ENCODE data around the gene MPPED1.
A peak's percentile ranks its signal among the peaks of the same experiment; 100 is the strongest.

The MPPED1 gene

DNA sequence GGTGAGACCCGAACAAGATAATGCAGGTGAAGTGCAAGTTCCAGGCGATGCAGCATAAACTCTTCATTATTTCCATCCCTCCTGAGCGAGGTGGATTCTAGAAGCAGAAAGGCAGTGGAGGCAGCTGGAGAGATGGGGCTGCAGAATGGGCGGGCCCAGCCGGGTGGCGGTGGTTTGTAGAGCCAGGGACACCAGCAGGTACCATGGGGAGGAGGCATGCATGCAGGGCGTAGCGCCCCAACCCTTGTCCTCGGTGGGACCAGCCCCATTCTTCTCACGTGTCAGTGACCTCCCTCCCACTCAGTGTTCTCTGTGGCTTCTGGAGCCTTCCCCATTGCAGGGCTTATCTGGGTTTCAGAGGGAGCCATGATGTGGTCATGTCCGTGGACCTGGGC, 38.0 kb downstream of the MPPED1 start:
- DNase-seq, result no peak

DNA sequence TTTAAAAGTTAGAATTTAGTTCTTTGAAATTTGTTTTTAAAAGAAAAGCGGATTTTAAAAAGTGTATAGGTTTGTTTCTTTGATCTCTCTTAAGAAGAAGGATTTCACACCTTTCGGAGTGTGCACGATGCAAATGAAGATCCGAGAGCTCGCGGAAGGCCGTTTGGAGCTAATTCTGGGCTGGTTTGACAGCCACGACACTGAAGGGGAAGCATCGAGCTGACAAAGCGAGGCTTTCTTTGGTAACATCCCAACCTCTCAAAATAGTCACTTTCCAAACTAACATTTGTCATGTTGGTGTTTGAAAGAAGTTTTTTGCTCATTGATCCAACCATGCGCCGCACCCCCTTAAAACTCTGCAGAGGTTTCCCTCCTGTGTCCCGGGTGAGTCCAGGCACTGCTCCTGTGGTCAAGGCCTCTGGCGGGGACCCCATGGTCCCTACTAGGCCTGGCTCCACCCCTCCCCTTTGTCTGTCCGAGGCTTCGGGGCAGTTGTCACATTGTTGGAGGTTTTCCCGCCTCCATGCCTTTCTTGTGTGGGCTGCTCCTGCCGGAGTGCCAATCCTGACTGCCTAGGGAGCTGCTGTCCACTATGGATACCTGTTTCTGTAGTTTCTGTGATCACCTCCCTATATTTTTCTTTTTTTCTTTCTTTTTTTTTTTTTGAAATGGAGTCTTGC, 39.7 kb downstream of the MPPED1 start:
- no peak for DNase-seq

DNA sequence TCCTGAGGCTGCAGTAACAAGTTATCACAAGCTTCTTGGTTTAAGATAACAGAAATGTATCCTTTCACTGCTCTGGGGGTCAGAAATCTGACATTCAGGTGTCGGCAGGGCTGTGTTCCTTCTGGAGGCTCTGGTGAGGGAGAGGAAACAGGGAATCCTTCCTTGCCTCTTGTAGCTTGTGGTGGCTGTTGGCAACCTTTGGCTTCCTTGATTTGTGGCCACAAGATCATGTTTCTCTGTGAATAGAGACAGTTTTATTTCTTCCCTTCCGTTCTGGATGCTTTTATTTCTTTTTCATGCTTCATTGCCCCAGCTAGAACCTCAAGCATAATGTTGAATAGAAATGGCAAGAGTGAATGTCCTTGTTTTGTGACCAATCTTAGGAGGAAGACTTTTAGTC, 44.0 kb downstream of the MPPED1 start:
- no peak for DNase-seq

DNA sequence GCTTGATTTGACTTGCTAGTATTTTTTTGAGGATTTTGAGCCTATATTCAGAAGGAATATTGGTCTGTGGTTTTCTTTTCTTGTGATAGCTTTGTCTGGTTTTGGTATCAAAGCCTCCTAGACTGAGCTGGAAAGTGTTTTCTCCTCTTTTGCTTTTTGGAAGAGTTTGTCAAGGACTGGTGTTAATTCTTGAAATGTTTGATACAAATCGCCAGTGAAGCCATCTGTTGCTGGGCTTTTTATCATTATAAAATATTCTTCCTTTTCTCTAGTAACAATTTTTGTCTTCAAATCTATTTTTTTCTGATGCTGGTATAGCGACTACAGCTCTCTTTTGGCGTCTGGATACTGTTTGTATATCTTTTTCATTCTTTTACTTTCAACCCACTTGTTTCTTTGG, 45.2 kb downstream of the MPPED1 start:
- DNase-seq, result no peak

DNA sequence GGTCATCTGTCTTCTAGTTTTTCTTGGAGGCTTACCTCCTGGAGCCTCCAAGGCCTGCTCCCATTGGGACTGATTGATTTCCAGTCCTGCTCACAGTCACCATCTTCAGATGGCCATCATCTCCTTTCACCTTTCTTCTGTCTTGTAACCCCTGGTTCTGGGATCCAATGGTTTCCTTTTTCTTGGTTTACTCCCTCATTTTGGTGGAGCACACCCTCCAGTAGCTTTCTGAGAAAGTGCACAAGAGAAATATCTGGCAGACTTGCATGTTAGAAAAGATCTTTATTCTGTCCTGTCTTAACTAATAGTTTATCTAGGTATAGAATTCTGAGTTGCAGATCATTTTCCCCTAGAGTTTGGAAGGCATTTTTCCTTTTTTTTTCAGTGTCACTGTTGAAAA, 50.9 kb downstream of the MPPED1 start:
- DNase-seq, result no peak

DNA sequence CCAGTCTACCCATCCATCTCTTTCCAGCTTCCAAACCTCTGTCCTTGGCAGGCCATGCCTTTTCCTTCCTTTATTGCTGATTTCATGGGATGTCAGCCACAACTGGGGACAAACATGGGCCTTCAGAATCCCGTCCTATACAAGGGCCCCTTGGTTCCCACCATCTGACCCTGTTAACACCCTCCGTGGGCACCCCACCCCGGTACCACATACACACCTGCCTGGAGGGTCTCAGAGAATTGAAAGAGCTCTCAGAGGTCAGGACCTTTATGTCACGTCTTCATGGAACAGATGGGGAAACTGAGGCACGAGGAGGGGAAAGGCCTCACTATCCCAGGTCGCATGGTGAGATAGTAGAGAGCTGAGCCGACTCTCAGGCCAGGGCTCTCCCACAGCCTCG, 53.0 kb downstream of the MPPED1 start:
- DNase-seq, result no peak

DNA sequence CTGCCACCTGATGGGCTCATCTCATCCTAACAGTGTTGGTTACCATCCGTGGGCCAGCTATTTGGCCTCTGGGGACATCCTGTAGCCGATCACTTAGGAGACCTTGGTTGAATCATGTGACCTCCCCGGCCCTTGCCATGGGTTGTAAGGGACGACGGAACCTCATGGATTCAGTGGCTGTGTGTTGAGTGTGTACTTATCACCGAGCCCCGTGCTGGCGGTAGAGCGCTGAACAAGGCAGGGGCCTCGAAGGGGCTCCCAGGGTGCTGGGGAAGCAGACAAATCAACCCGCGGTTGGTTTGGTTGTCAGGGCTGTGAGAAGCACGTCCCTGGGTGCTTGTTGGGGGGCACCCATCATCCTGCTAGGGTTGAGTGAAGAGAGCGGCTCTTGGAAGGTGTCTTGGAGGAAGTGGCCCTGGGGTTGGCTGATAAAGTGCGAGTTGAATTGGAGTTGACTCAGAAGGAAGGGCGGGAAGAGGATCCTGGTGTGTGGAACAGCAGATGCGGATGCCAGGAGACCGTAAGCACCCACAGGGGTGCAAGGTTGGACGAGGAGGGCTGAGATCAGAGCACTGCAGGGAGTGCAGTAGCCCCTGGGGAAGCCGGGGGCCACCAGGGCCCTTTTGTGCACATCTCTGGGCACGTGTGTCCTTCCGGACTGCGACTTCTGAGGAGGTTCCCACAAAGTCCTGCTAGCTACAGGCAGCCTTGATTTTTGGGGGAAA, 53.6 kb downstream of the MPPED1 start:
- DNase-seq, result no peak

DNA sequence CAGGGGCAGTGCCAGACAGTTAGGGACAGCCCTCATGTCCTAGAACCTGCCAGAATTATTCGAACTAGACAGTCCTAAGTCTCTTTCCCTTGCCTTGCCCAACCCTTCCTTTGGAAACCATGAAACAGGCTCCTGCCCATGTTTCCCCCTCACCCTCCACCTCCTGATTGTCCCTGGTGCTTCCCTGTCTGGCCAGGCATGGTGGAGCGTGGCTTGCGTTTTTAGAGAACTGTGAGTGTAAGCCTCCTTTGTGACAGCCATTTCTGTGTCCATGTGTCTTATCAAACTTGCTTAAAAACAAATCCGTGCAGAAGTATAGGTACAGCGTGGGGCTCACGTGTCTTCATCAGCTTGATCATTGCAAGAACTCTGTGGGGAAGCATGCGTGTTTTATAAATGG, 54.9 kb downstream of the MPPED1 start:
- no peak for DNase-seq

DNA sequence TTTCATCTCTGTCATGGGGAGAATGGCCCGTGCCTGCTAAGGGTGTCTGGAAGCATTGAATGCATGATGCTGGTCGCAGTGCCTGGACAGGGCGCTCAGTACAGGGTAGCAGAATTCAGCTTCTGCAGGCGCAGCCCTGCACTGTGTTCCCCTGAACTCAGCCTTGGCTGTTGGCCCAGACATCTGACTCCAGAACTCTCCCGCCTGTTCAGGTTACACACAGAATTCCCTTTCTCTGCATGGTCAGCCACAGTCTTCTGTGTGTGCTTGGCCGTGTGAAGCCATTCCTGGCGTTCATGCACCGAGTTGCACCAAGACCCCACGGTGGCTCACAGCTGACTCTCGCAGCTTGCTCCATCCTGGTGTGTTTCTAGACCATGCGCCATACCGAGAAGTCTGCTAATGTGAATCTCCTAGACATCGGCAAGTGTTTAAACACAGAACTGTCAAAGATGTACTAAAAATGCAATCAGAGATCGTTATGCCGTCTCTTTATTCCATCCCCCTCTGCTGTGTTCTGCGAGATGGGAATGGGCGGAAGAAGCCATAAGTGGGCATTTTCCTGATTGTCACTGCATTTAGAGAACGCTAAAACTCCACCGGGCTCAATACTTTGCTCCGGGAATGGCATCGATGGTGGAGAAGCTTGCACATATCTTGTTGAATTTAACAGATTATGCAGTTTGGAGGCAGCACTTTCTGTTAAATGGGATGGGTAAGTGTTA, 55.6 kb downstream of the MPPED1 start:
- no peak for DNase-seq

DNA sequence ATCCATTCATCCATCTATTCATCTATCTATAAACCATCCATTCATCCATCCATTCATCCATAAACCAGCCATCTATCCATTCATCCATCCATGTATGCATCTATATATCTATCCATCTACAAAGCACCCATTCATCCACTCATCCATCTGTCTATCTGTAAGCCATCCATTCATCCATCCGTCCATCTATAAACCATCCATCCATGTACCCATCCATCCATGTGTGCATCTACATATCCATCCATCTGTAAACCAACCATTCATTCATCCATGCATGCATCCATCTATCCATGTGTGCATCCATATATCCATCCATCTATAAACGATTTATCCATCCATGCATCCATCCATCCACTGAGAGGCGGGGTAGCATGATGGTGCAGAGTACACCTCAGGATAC, 58.4 kb downstream of the MPPED1 start:
- DNase-seq, result no peak

DNA sequence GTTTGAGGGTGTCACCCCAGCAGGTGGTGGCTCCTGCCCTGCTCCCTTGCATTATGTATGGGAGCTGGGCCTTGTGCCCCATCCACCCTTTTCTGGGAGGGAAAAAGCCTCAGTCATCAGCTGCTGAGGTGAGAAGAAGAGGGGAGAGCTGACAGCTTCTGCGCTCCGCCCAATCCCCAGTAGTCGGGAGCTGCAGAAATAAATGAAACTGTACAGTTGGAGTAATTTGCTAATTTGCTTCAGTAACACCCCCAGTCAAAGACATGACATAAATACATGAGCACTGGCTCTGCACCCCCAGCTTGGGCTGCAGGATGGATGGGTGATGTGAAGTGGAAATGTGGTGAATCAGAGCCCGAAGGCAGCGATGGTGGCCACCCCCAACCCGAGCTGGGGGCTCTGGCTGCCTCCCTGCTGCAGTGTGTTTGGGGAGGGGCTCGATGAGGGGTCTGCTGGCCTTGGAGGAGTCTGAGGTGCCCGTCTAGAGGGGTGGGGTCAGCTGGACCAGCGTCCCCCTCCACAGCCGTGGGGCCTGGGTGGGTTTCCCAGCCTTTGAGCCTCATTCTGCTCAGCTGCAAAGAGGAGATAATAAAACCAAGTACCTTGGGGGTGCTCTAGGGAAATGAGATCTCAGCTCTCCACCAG, 59.2 kb downstream of the MPPED1 start:
- DNase-seq, result no peak

DNA sequence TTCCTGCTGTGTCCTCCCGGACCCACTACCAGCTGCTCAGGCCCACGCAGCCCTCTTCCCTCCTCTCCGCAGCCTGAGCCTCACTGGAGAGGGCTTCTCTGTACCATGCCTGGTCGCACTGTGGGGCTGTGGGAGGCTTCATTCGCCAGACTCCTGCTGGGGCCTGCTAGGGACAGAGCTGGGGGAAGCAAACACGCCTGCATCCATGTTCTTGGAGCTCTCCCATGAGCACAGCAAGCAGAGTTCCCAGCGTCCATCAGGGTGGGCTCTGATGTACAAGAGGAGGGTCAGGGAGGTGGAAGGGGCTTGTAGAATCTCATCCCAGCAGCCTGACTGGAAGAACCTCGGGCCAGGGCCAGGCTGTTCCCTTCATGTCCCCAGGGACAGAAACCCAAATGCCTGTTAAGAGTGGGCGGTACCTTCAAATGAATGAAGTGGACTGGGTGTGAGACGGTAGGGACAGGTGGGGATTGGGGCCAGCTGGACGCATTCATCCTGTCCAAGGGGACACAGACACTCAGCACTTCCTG, 59.9 kb downstream of the MPPED1 start:
- DNase-seq, result peak in 1 of 2 experiments; percentile 12

DNA sequence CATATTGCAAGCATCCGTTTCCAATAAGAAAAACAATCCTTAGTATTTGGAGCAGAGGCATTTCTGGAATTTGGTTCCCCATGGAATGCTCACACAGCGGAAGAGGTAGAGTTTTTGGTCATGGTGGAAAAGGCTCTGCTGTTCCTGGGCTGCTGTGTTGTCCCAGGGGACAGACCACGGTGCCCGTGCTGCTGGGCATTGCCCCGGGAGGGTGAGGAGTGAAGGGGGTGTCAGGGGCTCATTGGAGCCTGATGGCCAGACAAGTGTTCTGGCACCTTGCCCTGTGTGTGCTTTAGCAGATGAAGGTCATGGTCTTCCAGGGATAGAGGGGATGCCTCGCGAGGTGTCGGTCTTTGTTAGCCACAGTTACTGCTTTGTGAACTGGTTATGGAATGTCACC, 61.2 kb downstream of the MPPED1 start:
- no peak for DNase-seq

DNA sequence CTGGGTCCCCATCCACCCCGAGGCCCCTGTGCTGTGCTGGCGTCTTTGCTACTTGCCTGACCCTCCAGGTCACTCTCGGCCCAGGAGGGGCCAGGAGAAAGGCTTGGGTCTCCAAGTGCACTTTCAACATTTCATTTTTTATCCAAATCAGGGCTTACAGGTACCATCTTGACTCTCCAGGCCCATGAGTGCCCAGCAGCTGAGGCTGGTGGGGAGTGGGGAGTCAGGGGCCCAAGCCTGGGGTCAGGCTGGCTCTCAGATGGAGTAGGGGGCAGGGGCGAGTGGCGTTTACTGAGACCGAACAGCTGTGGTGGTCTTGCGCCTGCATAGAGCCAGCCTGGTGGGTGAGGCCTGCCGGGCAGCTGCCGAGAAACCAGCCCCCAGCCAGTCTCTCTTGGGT, 61.6 kb downstream of the MPPED1 start:
- no peak for DNase-seq

DNA sequence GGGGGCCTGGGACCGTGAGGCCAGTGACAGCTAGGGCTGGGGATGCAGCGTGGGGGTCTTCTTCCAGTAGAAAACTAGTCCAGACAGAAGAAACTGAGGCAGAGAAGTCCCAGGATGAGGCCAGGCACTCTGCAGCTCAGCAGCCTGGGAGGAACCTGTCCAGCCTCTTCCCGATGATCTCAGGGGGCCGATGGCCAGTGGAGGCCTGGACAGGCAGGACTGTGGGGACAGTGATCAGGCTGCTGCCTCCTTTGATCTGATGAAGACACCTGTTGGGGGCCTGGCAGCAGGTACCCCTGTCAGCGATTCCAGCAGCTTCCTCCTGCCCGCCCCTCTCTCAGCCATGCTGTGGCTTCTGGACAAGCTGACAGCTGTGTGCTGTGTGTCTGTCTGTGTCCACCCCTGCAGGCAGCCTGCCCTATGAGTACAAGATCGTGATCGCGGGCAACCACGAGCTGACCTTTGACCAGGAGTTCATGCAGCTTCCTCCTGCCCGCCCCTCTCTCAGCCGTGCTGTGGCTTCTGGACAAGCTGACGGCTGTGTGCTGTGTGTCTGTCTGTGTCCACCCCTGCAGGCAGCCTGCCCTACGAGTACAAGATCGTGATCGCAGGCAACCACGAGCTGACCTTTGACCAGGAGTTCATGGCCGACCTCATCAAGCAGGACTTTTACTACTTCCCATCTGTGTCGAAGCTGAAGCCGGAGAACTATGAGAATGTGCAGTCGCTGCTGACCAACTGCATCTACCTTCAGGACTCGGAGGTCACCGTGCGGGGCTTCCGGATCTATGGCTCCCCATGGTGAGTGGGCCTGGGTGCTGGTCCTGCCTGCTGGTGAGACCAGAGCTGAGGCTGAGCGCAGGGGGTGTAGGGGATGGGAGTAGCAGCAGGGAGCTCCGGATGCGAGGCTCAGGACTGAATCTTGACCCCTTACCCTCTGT, 62.6 kb downstream of the MPPED1 start:
- no peak for DNase-seq

DNA sequence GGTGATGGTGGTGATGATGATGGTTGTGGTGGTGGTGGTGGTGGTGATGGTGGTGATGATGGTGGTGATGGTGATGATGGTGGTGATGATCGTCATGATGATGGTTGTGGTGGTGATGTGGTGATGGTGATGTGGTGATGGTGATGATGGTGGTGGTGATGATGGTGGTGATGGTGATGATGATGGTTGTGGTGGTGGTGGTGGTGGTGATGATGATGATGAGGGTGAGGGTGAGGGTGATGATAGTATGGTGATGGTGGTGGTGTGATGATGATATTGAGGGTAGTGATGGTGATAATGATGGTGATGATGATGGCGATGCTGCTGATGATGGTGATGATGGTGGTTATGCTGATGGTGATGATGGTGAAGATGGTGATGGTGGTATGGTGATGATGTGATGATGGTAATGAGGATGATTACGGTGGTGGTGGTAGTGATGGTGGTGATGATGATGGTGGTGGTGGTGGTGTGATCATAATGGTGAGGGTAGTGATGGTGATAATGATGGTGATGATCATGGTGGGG, 63.8 kb downstream of the MPPED1 start:
- no peak for DNase-seq

DNA sequence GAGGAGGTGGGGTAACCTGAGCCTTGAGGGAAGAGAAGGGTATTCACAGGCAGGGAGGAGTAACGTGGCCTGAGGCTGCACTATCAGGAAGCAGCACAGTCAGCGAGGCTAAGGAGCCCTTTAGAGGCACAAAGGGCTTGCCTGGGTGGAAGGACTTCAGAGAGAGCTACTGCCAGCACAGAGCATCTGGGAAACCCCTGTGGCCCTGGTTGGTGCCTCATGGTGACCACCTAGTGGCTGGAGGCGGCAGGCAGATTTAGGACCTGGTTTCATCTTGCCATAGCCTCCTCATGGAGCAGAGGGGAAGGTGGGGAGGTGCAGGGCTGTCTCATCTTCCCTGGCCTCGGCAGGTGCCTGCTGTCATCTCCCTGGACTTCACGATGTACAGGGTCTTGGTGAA, 64.5 kb downstream of the MPPED1 start:
- peak in 1 of 2 experiments; percentile 42 for DNase-seq

DNA sequence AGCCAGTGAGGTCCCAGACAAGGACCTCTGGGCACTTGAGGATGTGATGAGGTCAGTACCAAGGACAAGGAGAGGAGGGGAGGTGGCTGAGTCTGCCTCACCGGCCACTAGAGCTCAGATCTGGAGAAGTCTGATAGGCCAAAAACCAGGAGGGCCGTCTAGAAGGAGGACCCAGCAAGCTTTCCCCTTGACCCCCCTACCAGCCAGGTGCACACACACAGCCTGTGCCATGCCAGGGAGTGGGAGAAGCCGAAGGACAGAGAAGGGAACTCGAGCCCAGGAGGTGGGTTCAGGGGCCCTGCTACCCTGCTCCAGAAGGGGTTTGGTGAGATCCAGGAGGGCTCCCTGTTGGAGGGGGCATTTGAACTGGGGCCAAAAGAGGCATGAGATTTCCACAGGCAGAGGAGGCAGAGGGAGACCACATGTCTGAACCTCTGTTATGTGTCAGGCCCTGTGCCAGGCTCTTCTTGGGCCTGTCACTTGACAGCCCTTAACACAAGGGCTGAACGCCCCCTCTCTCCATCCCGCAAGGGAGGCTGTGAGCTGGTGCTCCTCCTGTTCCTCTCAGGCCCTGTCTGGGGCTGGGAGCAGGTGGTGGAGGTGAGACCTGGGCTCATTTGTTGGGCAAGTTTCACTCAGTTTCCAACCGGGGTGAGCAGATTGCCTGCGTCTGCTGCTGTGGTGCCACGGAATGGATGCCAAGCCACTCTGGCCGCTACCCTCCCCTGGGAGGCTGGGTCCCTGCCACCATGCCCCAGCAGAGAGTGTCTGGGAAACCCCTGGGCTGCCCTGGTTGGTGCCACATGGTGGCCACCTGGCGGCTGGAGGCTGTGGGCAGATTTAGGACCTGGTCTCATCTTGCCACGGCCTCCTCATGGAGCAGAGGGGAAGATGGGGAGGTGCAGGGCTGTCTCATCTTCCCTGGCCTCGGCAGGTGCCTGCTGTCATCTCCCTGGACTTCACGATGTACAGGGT, 65.2 kb downstream of the MPPED1 start:
- no peak for DNase-seq

DNA sequence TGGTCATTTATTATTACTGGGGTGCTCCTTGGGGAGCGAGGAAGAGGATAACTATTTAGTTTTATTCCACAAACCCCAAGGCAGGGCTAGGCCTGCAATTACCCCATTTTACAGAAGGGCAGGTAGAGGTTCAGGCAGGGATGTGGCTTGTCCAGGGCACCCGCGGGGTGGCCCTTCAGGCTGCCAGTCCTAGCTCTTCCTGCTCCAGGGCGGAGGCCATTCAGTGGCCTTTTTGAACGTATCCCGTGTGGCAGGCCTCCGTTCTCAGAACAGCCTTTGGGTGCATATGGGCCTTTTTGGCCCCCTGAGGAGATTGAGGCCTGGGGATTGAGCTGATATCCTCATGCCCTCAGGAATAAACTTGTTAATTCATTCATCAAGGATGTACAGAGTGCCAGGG, 66.2 kb downstream of the MPPED1 start:
- DNase-seq, result no peak

DNA sequence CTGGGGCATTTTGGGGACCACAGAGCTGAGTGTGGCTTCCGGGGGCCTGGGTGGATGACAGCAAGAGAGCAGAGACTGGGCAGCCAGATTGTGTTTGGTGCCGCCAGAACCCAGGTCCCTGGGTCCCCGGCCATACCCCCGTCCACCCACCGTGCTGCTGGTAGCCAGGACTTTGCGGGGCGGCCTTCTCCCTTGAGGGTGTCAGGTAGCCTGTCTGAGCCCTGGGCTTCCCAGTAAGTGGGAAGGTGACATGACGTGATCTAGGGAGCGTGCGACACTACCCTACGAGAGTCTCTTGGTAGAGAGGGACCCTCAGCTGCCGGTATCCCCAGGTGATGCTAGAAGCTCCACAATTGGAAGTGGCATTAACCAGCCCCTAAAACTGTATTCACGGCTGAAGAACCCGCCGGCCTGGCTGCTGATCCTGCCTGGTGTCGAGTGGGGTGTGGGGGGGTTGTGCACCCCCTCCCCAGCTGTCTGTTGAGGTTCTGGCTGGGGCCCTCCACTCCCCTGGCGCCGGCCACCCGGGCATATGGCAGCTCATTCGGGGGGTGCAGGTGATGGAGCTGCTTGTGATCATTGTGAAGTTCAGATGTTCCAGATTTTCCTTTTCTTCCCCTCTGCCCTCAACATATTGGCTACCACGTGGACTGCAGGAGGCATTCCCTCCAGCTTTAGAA, 66.9 kb downstream of the MPPED1 start:
- peak in 1 of 2 experiments; percentile 66 for DNase-seq
